Activated CD4-positive, alpha-beta T cell treated with anti-CD3 and anti-CD28 coated beads, Interleukin-2, Interleukin-6, amounts not matched to agents 100 ng/mL and 50 ng/mL, durations not matched to agents 16 hours and 8 hours (primary cell): ENCODE data around the gene COL6A6.
"Not testable (repeated sequence)": the region's sequence is repeated elsewhere in the genome, so short reads cannot be mapped to it uniquely, and the experiment has no call there.

Experiments
- DNase-seq: peaks from one replicate; pipeline ENCODE4 v3.0.0-alpha.2; 2020

COL6A6 gene

GRCh38 chr3:130533247-130533646, 16.3 kb downstream of the COL6A6 start:
- no peak for DNase-seq

DNA sequence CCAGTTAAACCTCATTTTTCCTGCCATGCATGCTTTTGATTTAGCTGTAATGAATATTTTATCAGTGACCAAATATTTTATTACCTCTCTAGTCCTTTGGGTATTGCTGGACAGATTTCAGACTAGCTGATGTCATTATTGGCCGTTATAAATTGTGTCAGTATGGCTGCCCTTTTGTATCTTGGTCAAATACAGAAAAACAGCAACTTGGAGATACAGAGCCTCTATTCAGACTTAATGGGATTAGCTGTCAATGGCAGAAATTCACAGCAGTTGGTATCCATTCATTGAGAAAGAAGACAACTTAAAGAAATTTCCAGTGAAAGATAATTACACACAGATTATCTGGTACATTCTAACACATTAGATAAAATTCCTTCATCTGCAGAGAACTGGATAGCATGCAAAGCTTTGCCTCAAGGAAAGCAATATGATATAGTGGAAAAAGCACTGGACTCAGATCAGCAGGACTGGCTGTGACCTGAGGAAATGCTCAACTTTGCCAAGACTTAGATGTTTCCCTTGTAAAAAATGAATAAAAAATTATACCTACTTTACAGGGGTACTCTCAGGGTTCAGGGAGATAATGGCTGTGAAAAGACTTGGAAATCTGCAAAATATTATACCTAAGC, 20.8 kb downstream of the COL6A6 start:
- DNase-seq = no peak

- DNase-seq = peak; percentile 56
Measured at GRCh38 chr3:130539005-130539404, 22.0 kb downstream of the COL6A6 start.

DNA sequence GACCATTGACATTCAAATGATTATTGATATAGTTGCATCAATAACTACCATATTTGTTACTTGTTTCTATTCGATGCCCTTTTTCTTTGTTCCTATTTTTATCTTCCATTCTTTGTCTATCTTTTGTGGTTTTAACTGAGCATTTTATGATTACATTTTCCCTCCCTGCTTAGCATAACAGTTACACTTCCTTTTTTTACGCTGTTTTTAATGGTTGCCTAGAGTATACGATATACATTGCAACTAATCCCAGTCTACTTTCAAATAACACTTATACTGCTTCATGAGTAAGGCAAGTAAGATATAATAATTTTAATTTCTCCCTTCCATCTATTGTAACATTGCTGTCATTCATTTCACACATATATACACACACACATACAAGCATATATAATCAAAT, 26.3 kb downstream of the COL6A6 start:
- no peak for DNase-seq

DNA sequence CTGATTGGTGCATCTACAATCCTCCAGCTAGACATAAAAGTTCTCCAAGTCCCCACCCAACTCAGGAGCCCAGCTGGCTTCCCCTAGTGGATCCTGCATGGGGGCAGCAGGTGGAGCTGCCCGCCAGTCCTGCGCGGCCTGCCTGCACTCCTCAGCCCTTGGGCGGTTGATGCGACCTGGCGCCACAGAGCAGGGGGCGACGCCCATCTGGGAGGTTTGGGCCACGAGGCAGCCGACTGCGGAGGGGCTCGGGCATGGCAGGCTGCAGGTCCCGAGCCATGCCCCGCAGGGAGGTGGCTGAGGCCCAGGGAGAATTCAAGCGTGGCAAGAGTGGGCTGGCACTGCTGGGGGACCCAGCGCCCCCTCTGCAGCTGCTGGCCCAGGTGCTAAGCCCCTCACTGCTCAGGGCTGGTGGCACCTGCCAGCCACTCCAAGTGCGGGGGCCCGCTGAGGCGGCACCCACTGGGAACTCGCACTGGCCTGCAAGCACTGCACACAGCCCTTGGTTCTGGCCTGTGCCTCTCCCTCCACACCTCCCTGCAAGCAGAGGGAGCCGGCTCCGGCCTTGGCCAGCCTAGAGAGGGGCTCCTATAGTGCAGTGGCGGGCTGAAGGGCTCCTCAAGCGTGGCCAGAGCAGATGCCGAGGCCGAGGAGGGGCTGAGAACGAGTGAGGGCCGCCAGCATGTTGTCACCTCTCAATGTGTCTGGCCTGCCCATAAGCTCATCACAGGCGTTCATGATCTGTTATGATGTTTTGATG, 30.1 kb downstream of the COL6A6 start:
- DNase-seq = no peak

GRCh38 chr3:130547680-130548065, 30.7 kb downstream of the COL6A6 start:
- not testable (repeated sequence) for DNase-seq

DNA sequence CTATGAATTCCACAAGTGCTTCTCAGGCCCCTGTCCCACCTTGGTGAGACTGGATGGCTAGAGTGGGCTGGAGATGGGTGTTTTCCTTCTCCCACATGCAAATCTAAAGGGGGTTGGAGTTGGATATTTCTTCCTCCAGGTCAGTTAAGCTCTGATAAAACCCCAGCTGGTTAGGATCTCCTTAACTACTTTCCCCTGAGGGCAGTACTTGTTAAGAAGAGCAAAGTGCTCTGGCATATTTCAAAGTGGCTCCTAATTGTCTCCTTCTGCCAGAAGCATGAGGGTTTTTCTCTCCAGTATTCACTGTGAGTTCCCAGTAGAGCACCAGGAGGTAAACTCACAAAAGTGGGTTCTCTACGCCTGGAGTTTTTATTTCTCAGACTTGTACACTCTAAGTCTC, 31.4 kb downstream of the COL6A6 start:
- DNase-seq = no peak

GRCh38 chr3:130557336-130558035, 40.5 kb downstream of the COL6A6 start:
- no peak for DNase-seq

GRCh38 chr3:130558366-130558765, 41.4 kb downstream of the COL6A6 start:
- no peak for DNase-seq

DNA sequence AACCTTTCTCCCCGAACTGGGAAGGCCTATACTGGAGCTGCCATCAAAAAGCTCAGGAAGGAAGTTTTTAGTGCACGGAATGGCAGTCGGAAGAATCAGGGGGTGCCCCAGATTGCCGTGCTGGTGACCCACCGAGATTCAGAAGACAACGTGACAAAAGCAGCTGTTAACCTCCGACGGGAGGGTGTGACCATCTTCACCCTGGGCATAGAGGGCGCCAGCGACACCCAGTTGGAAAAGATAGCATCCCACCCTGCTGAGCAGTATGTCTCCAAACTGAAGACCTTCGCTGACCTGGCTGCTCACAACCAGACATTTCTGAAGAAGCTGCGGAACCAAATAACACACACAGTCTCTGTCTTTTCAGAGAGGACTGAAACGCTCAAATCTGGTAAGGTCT, 48.2 kb downstream of the COL6A6 start:
- DNase-seq = no peak
